AG04450 (cell line): Measurements from ENCODE around the gene SYTL3. TPM values are rescaled to one million over a fixed set of nuclear protein-coding genes. Genes with fewer than 3 reads are reported as not detected.

Source experiments
- CTCF ChIA-PET: fragments of 300-600, 350-600 bp; formaldehyde crosslinking; extraction: SDS; loops from one replicate; lab custom pipeline; 2022; ENCODE audit warnings: antibody characterized with exemption, inconsistent platforms; lab: Charles Lee
- POLR2A ChIA-PET: fragments of 350-600 bp; formaldehyde crosslinking; extraction: SDS; loops from one replicate; lab custom pipeline; 2021; ENCODE audit warnings: antibody characterized with exemption, inconsistent platforms; lab: Yijun Ruan, JAX
- DNase-seq: peaks from one replicate; pipeline ENCODE4 v3.0.0-alpha.2; 2011; ENCODE audit warnings: low read depth, low spot score
- H3K27ac ChIP-seq: one replicate; pipeline ENCODE4 v1.5.1; 2012; ENCODE audit warnings: low read depth, low read length, control low read depth
- H3K27me3 ChIP-seq: one replicate; pipeline ENCODE4 v1.6.0; 2012; ENCODE audit warnings: low read length; ENCODE audit not compliant: control insufficient read depth, insufficient read depth
- H3K4me3 ChIP-seq: 2 replicates; pipeline ENCODE4 v1.5.1; 2011; ENCODE audit warnings: mild to moderate bottlenecking, low read depth, low read length, control low read depth
- H3K9me3 ChIP-seq: 2 replicates; pipeline ENCODE4 v1.5.1; 2012; ENCODE audit warnings: low read length; ENCODE audit not compliant: control insufficient read depth, insufficient read depth
- CTCF ChIP-seq: IDR thresholded peaks from 2 replicates; pipeline ENCODE4 v1.5.1; 2011; ENCODE audit warnings: low read depth, low read length, control low read depth, inconsistent platforms
- polyA plus RNA-seq: library from polyadenylated mRNA; depleted of rRNA; stranded (reverse); fragments of >200 nt; gene quantifications from 2 replicates; pipeline ENCODE4 v1.2.3, GENCODE V29; 2011

Gene SYTL3
- polyA plus RNA-seq, 1 experiment: 1.6 TPM

DNA sequence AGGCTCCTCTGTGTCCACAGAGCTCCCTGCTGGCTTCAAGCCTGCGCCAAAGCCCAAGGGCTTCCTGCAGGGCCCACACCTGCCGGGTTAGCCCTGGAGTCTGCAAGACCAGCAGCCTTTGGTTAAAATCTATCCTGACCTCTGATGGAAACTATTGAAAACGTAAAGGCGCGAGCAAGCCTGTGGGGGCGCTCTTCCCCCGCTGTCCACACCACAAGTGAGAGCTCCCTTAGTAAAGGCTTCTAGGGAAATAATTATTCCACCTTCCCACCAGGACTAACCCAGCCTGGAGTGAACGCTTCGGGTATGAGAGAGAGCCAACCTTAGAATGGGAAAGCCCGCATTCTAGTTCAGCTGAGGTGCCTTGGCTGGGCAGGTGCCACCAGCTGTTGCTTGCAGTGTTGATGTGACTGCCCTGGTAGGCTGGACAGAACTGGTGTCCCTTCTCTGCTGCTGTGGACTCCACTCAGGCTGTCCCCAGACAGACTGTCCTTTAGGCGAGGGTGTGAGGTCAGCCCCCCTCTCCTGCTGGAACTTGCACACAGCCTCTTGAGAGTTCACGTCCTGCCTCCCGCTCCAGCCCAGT lies 68.7 kb downstream of the SYTL3 start:
- ChIA-PET POLR2A (interaction anchor here (1.1 kb wide), 1 partner anchor 9 kb away, joined by 6 read pairs; no protein-coding TSS in a partner anchor), CTCF (interaction anchor here (0.6 to 2.1 kb wide), 11 partner anchors 9 to 261 kb away, joined by 3 to 17 read pairs (median 4); no protein-coding TSS in a partner anchor)
- no peak for DNase-seq
- no peaks in the 10 kb centered on the region for H3K27me3 ChIP-seq
- peak; percentile 57 for TF ChIP-seq CTCF
- H3K9me3 ChIP-seq: no peaks in the 10 kb centered on the region
- no peak overlapping the region for H3K27ac ChIP-seq
- no peak overlapping the region for H3K4me3 ChIP-seq

- ChIA-PET CTCF (interaction anchor here (0.7 to 2.9 kb wide), 3 partner anchors 11 to 531 kb away, joined by 4 to 11 read pairs (median 7); no protein-coding TSS in a partner anchor), POLR2A (no interaction called here)
- H3K4me3 ChIP-seq: no peak overlapping the region
- no peaks in the 10 kb centered on the region for H3K9me3 ChIP-seq
- no peak for DNase-seq
- no peaks in the 10 kb centered on the region for H3K27me3 ChIP-seq
- H3K27ac ChIP-seq: no peak overlapping the region
- no peak for TF ChIP-seq CTCF
Observed at GRCh38 chr6:158722176-158722729, 72.4 kb downstream of the SYTL3 start.

DNA sequence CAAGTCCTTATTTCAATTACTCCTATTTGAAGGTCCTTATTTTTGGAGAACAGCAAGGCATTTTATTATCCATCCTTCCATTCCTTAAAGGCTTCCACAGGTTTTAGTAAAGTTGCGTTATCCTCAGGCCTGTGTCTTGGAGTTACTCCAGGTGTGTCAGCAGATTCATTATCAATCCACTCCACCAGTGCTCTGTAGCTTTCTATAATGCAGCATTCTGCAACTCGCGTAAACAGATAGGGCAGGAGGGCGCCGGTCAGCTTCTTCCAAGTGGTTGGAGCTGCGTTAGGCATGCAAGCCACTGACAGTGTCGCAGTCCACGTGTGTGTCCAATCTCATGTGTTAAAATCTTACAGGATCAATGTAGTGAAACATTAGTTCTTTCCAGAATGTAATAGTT lies 75.8 kb downstream of the SYTL3 start:
- no peak overlapping the region for H3K27ac ChIP-seq
- no peak overlapping the region for H3K4me3 ChIP-seq
- CTCF ChIA-PET: interaction anchor here (0.7 kb wide), 1 partner anchor 21 kb away, joined by 3 read pairs; no protein-coding TSS in a partner anchor
- POLR2A ChIA-PET: no interaction called here
- no peak for TF ChIP-seq CTCF
- DNase-seq: no peak
- H3K9me3 ChIP-seq: peaks cover 6% of the 10 kb centered on the region
- H3K27me3 ChIP-seq: no peaks in the 10 kb centered on the region

DNA sequence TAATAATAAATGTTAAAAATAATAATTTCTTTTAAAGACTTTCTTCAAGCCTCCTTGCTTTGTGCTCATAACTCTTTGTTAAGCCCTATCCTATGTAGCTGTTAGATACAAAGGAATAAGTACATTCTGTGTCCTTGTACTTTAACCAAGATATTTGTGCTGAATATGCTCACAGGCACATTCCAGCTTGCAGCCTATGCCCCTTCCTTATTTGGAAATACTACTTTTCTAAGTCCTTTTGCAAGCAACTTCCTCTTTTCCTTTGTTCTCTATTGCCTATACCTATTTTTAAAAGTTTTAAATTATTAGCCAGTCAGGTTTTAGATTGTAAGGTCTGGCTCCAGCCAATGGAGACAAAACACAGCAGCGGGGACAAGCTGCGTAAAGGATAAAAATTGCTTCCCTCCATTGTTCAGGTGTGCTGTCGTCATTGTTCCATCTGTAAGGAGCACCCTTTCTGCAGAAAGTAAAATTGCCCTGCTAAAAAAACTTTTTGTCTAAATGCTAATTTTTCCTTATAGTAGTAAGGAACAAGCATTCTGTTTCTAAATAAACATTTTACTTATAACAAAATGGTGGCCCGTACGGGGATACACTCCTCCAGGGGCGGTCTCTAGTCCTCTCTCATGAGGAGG lies 80.2 kb downstream of the SYTL3 start:
- CTCF ChIA-PET: interaction anchor here (1.5 kb wide), 1 partner anchor 12 kb away, joined by 6 read pairs; no protein-coding TSS in a partner anchor
- no peak overlapping the region for H3K4me3 ChIP-seq
- no peak for DNase-seq
- no peaks in the 10 kb centered on the region for H3K27me3 ChIP-seq
- no peak overlapping the region for H3K27ac ChIP-seq
- POLR2A ChIA-PET: interaction anchor here (0.6 kb wide), 1 partner anchor 121 kb away, joined by 5 read pairs; no protein-coding TSS in a partner anchor
- no peak for TF ChIP-seq CTCF
- H3K9me3 ChIP-seq: peaks cover 23% of the 10 kb centered on the region

DNA sequence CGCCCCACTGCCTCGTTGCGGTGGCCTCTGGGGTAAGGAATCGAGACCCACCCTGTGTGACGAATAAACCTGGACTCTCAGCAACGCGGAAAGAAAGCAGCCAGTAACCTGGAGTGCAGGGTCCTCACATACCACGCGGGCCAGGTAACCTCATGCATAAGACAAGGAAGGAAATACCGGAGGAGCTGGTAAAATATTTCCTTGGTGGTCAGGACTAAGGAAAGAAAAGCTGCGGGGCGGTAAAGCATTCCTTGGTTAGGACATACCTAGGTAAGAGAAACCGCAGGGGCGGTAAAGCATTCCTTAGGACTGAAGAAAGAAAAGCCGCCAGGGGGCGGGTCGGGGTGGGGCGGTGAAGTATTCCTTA lies 80.7 kb downstream of the SYTL3 start:
- ChIA-PET POLR2A (no interaction called here), CTCF (interaction anchor here (1.5 kb wide), 1 partner anchor 12 kb away, joined by 6 read pairs; no protein-coding TSS in a partner anchor)
- Histone ChIP-seq H3K27ac (no peak overlapping the region), H3K4me3 (no peak overlapping the region), H3K27me3 (no peaks in the 10 kb centered on the region), H3K9me3 (peaks cover 23% of the 10 kb centered on the region)
- no peak for TF ChIP-seq CTCF
- DNase-seq: no peak
